Embryonic facial prominence (tissue), 1 donor: ENCODE measurements around the gene SHISAL1.

Experiments
- DNase-seq: peaks from one replicate; pipeline ENCODE4 v3.0.0-alpha.2; 2016; ENCODE audit errors: extremely low spot score

SHISAL1 gene

DNA sequence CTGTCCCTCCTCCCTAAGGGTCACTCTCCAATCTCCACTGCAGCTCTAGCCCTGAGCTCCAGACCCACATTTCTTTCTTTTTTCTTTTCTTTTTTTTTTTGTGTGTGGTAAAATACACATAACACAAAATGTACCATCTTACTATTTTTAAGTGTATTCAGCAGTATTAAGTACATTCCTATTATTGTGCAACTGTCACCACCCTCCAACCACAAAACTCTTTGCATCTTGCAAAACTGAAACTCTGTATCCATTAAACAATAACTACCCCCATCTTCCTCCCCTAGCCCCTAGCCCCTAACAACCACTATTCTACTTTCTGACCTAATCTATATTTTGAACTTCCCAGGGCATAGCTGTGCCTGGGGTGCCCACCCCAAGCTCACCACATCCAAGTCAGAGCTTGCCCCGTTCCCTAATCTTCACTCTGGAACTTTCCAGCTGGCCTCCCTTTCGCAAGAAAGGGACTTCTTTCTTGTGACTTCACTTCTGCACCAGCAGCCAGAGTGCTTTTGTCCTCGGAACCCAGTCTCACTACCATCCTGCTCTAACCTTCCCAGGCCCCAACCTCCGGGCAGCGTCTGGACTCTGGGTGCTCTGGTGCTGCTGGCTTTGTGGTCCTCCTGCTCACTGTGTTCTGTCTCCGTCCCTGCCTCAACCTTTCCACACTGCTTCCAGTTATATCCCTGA, 101.3 kb downstream of the SHISAL1 start:
- DNase-seq = no peak

DNA sequence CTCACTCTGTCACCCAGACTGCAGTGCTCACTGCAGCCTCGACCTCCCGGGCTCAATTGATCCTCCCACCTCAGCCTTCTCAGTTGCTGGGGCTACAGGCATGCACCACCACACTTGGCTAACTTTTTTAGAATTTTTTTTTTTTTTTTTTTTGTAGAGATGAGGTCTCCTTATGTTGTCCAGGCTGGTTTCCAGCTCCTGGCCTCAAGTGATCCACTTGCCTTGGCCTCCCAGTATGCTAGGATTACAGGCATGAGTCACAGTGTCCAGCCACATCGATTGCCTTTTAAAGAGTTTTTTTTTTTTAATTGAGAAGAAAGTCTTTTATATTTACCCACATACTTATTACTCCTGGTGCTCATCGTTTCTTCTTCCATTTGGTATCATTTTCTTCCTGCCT, 102.0 kb downstream of the SHISAL1 start:
- no peak for DNase-seq

DNA sequence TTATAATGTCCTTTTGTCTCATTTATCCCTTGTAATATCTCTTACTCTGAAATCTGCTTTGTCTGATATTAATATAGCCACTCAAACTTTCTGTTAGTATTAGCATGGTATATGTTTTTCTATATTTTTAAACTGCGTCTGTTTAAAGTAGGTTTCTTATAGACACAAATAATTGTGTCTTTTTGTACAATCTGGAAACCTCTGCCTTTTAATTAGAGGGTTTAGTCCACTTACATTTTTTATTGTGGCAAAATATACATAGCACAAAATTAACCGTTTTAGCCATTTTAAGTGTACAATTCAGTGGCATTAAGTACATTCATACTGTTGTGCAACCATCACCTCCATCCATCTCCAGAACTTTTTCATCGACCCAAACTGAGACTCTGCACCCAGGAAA, 103.4 kb downstream of the SHISAL1 start:
- no peak for DNase-seq

DNA sequence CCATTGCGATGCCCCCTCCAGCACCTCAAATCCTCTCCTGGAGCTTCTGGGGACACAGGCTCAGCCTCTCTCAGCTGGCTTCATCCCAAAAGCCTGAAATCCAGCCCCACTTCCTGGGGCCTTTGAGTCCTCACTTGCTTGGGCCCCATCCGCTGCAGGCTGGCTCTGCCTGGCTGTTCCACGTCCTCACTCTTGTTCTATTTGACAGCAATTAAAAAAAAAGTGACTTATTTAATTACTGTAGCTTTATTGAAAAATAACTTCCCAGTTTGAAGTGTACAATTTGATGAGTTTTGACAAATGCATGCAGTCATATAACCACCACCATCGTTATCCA, 104.8 kb downstream of the SHISAL1 start:
- no peak for DNase-seq

GRCh38 chr22:44207173-44207980, 105.4 kb downstream of the SHISAL1 start:
- DNase-seq = no peak

GRCh38 chr22:44206696-44207095, 106.1 kb downstream of the SHISAL1 start:
- no peak for DNase-seq

DNA sequence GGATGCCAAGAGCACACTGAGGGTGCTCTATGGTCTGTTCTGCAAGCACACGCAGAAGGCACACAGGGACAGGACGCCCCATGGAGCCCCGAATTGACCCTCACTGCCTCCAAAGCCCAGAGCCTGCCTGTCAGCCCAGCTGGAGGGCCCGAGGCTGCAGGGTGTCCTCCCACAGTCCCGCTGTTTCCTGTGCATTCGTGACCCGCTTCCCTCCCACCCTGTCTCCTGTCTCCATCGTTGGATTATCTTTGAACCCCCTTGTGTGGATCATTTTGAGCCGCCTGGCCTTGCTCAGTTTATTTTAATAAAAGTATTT, 106.5 kb downstream of the SHISAL1 start:
- no peak for DNase-seq

- no peak for DNase-seq
Measured at GRCh38 chr22:44205516-44206329, 107.0 kb downstream of the SHISAL1 start.

- no peak for DNase-seq
Measured at GRCh38 chr22:44204739-44205515, 107.8 kb downstream of the SHISAL1 start.

DNA sequence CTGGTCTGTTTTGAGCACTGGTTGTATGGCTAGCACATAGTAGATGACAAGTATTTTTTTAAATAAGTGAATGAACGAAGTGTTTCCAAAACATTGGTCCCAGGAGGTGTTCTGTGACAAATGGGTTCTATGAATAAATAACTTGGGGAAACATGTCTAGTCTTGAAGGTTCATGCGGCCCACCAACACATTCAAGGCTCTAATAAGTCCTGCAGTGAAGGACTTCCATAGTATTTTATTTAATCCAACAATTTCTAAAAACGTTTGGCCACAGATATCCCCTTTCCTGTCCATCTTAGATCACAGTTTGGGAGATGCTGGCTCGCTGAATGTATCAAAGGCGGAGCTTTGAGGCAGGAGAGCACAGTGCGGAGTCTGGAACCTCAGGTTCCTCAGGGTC, 109.5 kb downstream of the SHISAL1 start:
- no peak for DNase-seq

- DNase-seq = peak; percentile 48
Measured at GRCh38 chr22:44202261-44202789, 110.4 kb downstream of the SHISAL1 start.

DNA sequence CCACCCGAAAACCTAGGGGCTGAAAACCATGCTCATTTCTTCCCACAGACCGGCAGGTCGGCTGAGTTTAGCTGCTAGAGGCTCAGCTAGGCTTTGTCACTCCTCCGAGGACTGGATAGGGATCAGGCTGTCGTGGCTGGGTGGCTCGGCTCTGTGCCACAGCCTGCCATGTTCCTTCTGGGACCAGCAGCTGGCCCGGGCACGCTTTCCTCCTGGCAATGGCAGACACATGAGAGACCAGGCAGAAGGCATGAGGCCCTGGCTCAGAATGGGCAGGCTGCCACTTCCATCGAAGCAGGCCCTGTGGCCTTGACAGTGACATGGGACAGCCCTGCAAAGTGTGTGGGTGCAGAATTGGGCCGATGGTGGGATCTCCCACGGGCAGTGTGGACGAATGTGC, 111.1 kb downstream of the SHISAL1 start:
- no peak for DNase-seq

DNA sequence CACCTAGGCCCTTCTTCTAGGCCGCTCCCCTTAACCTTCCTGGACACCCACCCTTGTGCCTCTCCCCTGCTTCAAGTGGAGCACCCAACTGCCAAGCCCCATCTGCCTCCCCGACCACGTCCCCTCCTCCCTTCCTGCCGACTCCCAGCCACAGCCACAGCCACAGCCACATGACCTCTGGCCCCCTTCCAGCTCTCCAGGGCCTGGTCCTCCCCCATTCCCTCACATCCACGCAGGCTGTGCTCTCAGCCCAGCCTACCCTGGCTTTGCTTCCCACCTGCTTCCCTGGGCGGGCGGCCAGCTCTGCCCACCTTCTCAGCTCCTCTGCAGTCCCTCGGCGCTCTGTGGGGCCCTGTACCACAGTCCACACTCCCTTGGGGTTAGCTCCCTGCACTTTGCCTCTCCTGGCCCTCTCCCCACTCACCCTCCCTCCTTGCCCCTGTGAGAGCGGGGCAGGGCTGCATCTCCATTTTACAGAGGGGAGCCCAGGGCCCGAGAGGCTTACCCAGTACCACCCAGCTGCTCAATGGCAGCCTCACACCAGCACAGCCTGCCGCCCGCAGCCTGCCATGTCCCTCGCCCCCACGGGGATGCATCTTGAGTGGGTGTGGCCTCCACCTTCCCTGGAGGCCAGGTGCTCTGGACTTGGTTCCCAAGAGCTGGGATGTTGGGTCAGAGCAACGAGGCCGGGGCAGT, 111.7 kb downstream of the SHISAL1 start:
- no peak for DNase-seq

- no peak for DNase-seq
Measured at GRCh38 chr22:44200451-44200850, 112.3 kb downstream of the SHISAL1 start.

GRCh38 chr22:44199866-44200265, 112.9 kb downstream of the SHISAL1 start:
- no peak for DNase-seq

DNA sequence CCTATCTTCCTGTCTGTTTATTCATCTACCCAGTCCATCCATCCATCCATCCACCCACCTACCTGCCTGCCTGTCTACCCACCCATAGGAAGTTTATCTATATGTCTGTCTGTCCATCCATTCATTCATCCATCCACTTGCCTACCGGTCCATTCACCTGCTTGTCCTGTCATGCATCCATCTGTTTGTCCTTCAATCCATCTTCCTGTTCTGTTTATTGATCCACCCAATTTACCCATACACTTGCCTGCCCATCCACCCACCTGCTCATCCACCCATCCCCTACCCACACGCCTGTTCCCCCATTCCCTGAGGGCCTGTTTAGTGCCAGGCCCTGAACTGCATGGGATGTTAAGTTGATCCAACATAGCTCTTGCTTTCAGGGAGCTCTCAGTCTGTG, 113.6 kb downstream of the SHISAL1 start:
- no peak for DNase-seq

GRCh38 chr22:44197271-44197670, 115.5 kb downstream of the SHISAL1 start:
- DNase-seq = no peak

- DNase-seq = no peak
Measured at GRCh38 chr22:44196731-44197131, 116.0 kb downstream of the SHISAL1 start.

- DNase-seq = no peak
Measured at GRCh38 chr22:44196241-44196640, 116.5 kb downstream of the SHISAL1 start.

GRCh38 chr22:44195189-44195871, 117.4 kb downstream of the SHISAL1 start:
- DNase-seq = no peak

GRCh38 chr22:44194569-44194968, 118.2 kb downstream of the SHISAL1 start:
- DNase-seq = no peak
